ENCODE measurements around the gene VIPAS39.

VIPAS39 gene

GRCh38 chr14:77459072-77459723 lies 1.8 kb upstream of the VIPAS39 start:
- peaks cover 12% of the 10 kb centered on the region for H3K4me1 ChIP-seq (ENCODE audit: control insufficient read depth, insufficient read depth, low read length)
- peak overlapping the region; percentile 100 for H3K4me3 ChIP-seq (ENCODE audit: low read length)
- H3K27ac ChIP-seq (ENCODE audit: low read depth, low read length), result no peak overlapping the region
- H3K27me3 ChIP-seq (ENCODE audit: control insufficient read depth, insufficient read depth, low read length), result no peaks in the 10 kb centered on the region
- H3K36me3 ChIP-seq (ENCODE audit: control insufficient read depth, insufficient read depth, low read length), result peaks cover 26% of the 10 kb centered on the region
- no peak overlapping the region for H3K9ac ChIP-seq (ENCODE audit: low read length)

- H3K27me3 ChIP-seq (ENCODE audit: control insufficient read depth, insufficient read depth, low read length), result no peaks in the 10 kb centered on the region
- H3K27ac ChIP-seq (ENCODE audit: low read depth, low read length), result peak overlapping the region; percentile 97
- H3K4me3 ChIP-seq (ENCODE audit: low read length), result peak overlapping the region; percentile 100
- H3K36me3 ChIP-seq (ENCODE audit: control insufficient read depth, insufficient read depth, low read length), result peaks cover 21% of the 10 kb centered on the region
- peak overlapping the region; percentile 84 for H3K9ac ChIP-seq (ENCODE audit: low read length)
- H3K4me1 ChIP-seq (ENCODE audit: control insufficient read depth, insufficient read depth, low read length), result peaks cover 12% of the 10 kb centered on the region
These were observed 999 bp upstream of the VIPAS39 start for GRCh38 chr14:77458249-77458950.

- Histone ChIP-seq H3K27ac (ENCODE audit: low read depth, low read length) (peak overlapping the region; percentile 76), H3K9ac (ENCODE audit: low read length) (peak overlapping the region; percentile 96), H3K36me3 (ENCODE audit: control insufficient read depth, insufficient read depth, low read length) (peaks cover 14% of the 10 kb centered on the region), H3K4me1 (ENCODE audit: control insufficient read depth, insufficient read depth, low read length) (peaks cover 12% of the 10 kb centered on the region), H3K4me3 (ENCODE audit: low read length) (peak overlapping the region; percentile 100), H3K27me3 (ENCODE audit: control insufficient read depth, insufficient read depth, low read length) (no peaks in the 10 kb centered on the region)
These were observed 283 bp downstream of the VIPAS39 start for GRCh38 chr14:77457115-77457521.

- Histone ChIP-seq H3K36me3 (ENCODE audit: control insufficient read depth, insufficient read depth, low read length) (peaks cover 6% of the 10 kb centered on the region), H3K9ac (ENCODE audit: low read length) (no peak overlapping the region), H3K27ac (ENCODE audit: low read depth, low read length) (no peak overlapping the region), H3K4me1 (ENCODE audit: control insufficient read depth, insufficient read depth, low read length) (peaks cover 12% of the 10 kb centered on the region), H3K27me3 (ENCODE audit: control insufficient read depth, insufficient read depth, low read length) (no peaks in the 10 kb centered on the region), H3K4me3 (ENCODE audit: low read length) (no peak overlapping the region)
These were observed 1.3 kb downstream of the VIPAS39 start for GRCh38 chr14:77455966-77456640.

- H3K27ac ChIP-seq (ENCODE audit: low read depth, low read length), result no peak overlapping the region
- no peaks in the 10 kb centered on the region for H3K27me3 ChIP-seq (ENCODE audit: control insufficient read depth, insufficient read depth, low read length)
- H3K4me3 ChIP-seq (ENCODE audit: low read length), result no peak overlapping the region
- H3K4me1 ChIP-seq (ENCODE audit: control insufficient read depth, insufficient read depth, low read length), result no peaks in the 10 kb centered on the region
- H3K9ac ChIP-seq (ENCODE audit: low read length), result no peak overlapping the region
- H3K36me3 ChIP-seq (ENCODE audit: control insufficient read depth, insufficient read depth, low read length), result peaks cover 22% of the 10 kb centered on the region
These were observed 15.2 kb downstream of the VIPAS39 start for GRCh38 chr14:77442196-77442595.

GRCh38 chr14:77439861-77440260 lies 17.5 kb downstream of the VIPAS39 start:
- H3K4me3 ChIP-seq (ENCODE audit: low read length), result no peak overlapping the region
- no peaks in the 10 kb centered on the region for H3K27me3 ChIP-seq (ENCODE audit: control insufficient read depth, insufficient read depth, low read length)
- no peaks in the 10 kb centered on the region for H3K4me1 ChIP-seq (ENCODE audit: control insufficient read depth, insufficient read depth, low read length)
- H3K36me3 ChIP-seq (ENCODE audit: control insufficient read depth, insufficient read depth, low read length), result peaks cover 31% of the 10 kb centered on the region
- H3K9ac ChIP-seq (ENCODE audit: low read length), result no peak overlapping the region
- H3K27ac ChIP-seq (ENCODE audit: low read depth, low read length), result no peak overlapping the region

GRCh38 chr14:77438596-77438995 lies 18.8 kb downstream of the VIPAS39 start:
- no peaks in the 10 kb centered on the region for H3K4me1 ChIP-seq (ENCODE audit: control insufficient read depth, insufficient read depth, low read length)
- no peak overlapping the region for H3K4me3 ChIP-seq (ENCODE audit: low read length)
- no peak overlapping the region for H3K9ac ChIP-seq (ENCODE audit: low read length)
- peaks cover 31% of the 10 kb centered on the region for H3K36me3 ChIP-seq (ENCODE audit: control insufficient read depth, insufficient read depth, low read length)
- no peaks in the 10 kb centered on the region for H3K27me3 ChIP-seq (ENCODE audit: control insufficient read depth, insufficient read depth, low read length)
- H3K27ac ChIP-seq (ENCODE audit: low read depth, low read length), result no peak overlapping the region

- Histone ChIP-seq H3K36me3 (ENCODE audit: control insufficient read depth, insufficient read depth, low read length) (peaks cover 20% of the 10 kb centered on the region), H3K27me3 (ENCODE audit: control insufficient read depth, insufficient read depth, low read length) (no peaks in the 10 kb centered on the region), H3K4me1 (ENCODE audit: control insufficient read depth, insufficient read depth, low read length) (no peaks in the 10 kb centered on the region), H3K27ac (ENCODE audit: low read depth, low read length) (no peak overlapping the region), H3K4me3 (ENCODE audit: low read length) (no peak overlapping the region), H3K9ac (ENCODE audit: low read length) (no peak overlapping the region)
These were observed 21.4 kb downstream of the VIPAS39 start for GRCh38 chr14:77436042-77436441.

- Histone ChIP-seq H3K36me3 (ENCODE audit: control insufficient read depth, insufficient read depth, low read length) (peaks cover 40% of the 10 kb centered on the region), H3K4me1 (ENCODE audit: control insufficient read depth, insufficient read depth, low read length) (no peaks in the 10 kb centered on the region), H3K4me3 (ENCODE audit: low read length) (no peak overlapping the region), H3K27me3 (ENCODE audit: control insufficient read depth, insufficient read depth, low read length) (no peaks in the 10 kb centered on the region), H3K9ac (ENCODE audit: low read length) (no peak overlapping the region), H3K27ac (ENCODE audit: low read depth, low read length) (no peak overlapping the region)
These were observed 31.0 kb downstream of the VIPAS39 start for GRCh38 chr14:77426396-77426795.

- Histone ChIP-seq H3K27ac (ENCODE audit: low read depth, low read length) (no peak overlapping the region), H3K9ac (ENCODE audit: low read length) (no peak overlapping the region), H3K27me3 (ENCODE audit: control insufficient read depth, insufficient read depth, low read length) (no peaks in the 10 kb centered on the region), H3K4me1 (ENCODE audit: control insufficient read depth, insufficient read depth, low read length) (no peaks in the 10 kb centered on the region), H3K36me3 (ENCODE audit: control insufficient read depth, insufficient read depth, low read length) (peaks cover 40% of the 10 kb centered on the region), H3K4me3 (ENCODE audit: low read length) (no peak overlapping the region)
These were observed 32.5 kb downstream of the VIPAS39 start for GRCh38 chr14:77424862-77425261.

GRCh38 chr14:77423423-77423822 lies 34.0 kb downstream of the VIPAS39 start, which contains the start of gene NOXRED1:
TSS of gene NOXRED1 (minus strand) at chr14:77423523. CDS start at chr14:77422889, 634 bp downstream.
- H3K9ac ChIP-seq (ENCODE audit: low read length), result no peak within 1 kb of the TSS

GRCh38 chr14:77421201-77421600 lies 36.2 kb downstream of the VIPAS39 start:
- Histone ChIP-seq H3K4me1 (ENCODE audit: control insufficient read depth, insufficient read depth, low read length) (no peaks in the 10 kb centered on the region), H3K4me3 (ENCODE audit: low read length) (no peak overlapping the region), H3K27me3 (ENCODE audit: control insufficient read depth, insufficient read depth, low read length) (no peaks in the 10 kb centered on the region), H3K9ac (ENCODE audit: low read length) (no peak overlapping the region), H3K27ac (ENCODE audit: low read depth, low read length) (no peak overlapping the region), H3K36me3 (ENCODE audit: control insufficient read depth, insufficient read depth, low read length) (peaks cover 11% of the 10 kb centered on the region)

More at GRCh38 chr14:77423423-77423822, 34.0 kb downstream of the VIPAS39 start, which contains the start of gene NOXRED1:
- H3K4me3 ChIP-seq (ENCODE audit: low read length), result no peak within 1 kb of the TSS
- H3K36me3 ChIP-seq (ENCODE audit: control insufficient read depth, insufficient read depth, low read length), result peaks cover 28% of the 10 kb centered on the region
- no peak within 1 kb of the TSS for H3K27ac ChIP-seq (ENCODE audit: low read depth, low read length)
- H3K27me3 ChIP-seq (ENCODE audit: control insufficient read depth, insufficient read depth, low read length), result no peaks in the 10 kb centered on the region
- H3K4me1 ChIP-seq (ENCODE audit: control insufficient read depth, insufficient read depth, low read length), result no peaks in the 10 kb centered on the region
